ENCODE measurements around the gene TGFBR2.

GRCh38 chr3:30628901-30629590, 22.6 kb downstream of the TGFBR2 start:
- TF ChIP-seq POLR2AphosphoS5 (IDR thresholded peaks at IDR 0.05; ENCODE audit: low read depth, low read length) = no peak
- TF ChIP-seq, protein P1, sequence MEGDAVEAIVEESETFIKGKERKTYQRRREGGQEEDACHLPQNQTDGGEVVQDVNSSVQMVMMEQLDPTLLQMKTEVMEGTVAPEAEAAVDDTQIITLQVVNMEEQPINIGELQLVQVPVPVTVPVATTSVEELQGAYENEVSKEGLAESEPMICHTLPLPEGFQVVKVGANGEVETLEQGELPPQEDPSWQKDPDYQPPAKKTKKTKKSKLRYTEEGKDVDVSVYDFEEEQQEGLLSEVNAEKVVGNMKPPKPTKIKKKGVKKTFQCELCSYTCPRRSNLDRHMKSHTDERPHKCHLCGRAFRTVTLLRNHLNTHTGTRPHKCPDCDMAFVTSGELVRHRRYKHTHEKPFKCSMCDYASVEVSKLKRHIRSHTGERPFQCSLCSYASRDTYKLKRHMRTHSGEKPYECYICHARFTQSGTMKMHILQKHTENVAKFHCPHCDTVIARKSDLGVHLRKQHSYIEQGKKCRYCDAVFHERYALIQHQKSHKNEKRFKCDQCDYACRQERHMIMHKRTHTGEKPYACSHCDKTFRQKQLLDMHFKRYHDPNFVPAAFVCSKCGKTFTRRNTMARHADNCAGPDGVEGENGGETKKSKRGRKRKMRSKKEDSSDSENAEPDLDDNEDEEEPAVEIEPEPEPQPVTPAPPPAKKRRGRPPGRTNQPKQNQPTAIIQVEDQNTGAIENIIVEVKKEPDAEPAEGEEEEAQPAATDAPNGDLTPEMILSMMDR (IDR thresholded peaks at IDR 0.05 in 2 of 3, conservative IDR thresholded peaks at IDR 0.05 in 1 of 3; ENCODE audit: borderline replicate concordance in 1 of 3, insufficient read depth in 1 of 3, low read depth in 2 of 3, low read length in 2 of 3) = peak in 2 of 3 experiments; percentile 23 to 39; a peak in 3 of 6 replicates
- TF ChIP-seq, protein P2, sequence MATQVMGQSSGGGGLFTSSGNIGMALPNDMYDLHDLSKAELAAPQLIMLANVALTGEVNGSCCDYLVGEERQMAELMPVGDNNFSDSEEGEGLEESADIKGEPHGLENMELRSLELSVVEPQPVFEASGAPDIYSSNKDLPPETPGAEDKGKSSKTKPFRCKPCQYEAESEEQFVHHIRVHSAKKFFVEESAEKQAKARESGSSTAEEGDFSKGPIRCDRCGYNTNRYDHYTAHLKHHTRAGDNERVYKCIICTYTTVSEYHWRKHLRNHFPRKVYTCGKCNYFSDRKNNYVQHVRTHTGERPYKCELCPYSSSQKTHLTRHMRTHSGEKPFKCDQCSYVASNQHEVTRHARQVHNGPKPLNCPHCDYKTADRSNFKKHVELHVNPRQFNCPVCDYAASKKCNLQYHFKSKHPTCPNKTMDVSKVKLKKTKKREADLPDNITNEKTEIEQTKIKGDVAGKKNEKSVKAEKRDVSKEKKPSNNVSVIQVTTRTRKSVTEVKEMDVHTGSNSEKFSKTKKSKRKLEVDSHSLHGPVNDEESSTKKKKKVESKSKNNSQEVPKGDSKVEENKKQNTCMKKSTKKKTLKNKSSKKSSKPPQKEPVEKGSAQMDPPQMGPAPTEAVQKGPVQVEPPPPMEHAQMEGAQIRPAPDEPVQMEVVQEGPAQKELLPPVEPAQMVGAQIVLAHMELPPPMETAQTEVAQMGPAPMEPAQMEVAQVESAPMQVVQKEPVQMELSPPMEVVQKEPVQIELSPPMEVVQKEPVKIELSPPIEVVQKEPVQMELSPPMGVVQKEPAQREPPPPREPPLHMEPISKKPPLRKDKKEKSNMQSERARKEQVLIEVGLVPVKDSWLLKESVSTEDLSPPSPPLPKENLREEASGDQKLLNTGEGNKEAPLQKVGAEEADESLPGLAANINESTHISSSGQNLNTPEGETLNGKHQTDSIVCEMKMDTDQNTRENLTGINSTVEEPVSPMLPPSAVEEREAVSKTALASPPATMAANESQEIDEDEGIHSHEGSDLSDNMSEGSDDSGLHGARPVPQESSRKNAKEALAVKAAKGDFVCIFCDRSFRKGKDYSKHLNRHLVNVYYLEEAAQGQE (IDR thresholded peaks at IDR 0.05; ENCODE audit: low read depth) = no peak
- TF ChIP-seq EZH2 (IDR thresholded peaks at IDR 0.05) = no peak
- TF ChIP-seq ELF1 (IDR thresholded peaks at IDR 0.05; ENCODE audit: borderline replicate concordance, low read depth) = no peak
- TF ChIP-seq MAX (IDR thresholded peaks at IDR 0.05) = peak; percentile 26; the same call in 1 of the 2 replicates
